ENCODE measurements around the gene TPRA1.

- TF ChIP-seq ZC3H10 (CRISPR knock-in tag; IDR thresholded peaks at IDR 0.05) (no peak), ARNTL (CRISPR knock-in tag; IDR thresholded peaks at IDR 0.05; ENCODE audit: borderline replicate concordance, low read depth) (no peak), TOX (CRISPR knock-in tag; IDR thresholded peaks at IDR 0.05; ENCODE audit: borderline replicate concordance) (no peak), ZNF70 (CRISPR knock-in tag; IDR thresholded peaks at IDR 0.05) (no peak), RARB (CRISPR knock-in tag; IDR thresholded peaks at IDR 0.05) (no peak), ZFP30 (CRISPR knock-in tag; IDR thresholded peaks at IDR 0.05) (no peak), CSDC2 (CRISPR knock-in tag; IDR thresholded peaks at IDR 0.05) (no peak), TCF4 (CRISPR knock-in tag; IDR thresholded peaks at IDR 0.05; ENCODE audit: borderline replicate concordance) (no peak), ZFP3 (CRISPR knock-in tag; IDR thresholded peaks at IDR 0.05) (no peak), BACH2 (CRISPR knock-in tag; IDR thresholded peaks at IDR 0.05; ENCODE audit: borderline replicate concordance) (no peak)
- TF ChIP-seq, protein P1, sequence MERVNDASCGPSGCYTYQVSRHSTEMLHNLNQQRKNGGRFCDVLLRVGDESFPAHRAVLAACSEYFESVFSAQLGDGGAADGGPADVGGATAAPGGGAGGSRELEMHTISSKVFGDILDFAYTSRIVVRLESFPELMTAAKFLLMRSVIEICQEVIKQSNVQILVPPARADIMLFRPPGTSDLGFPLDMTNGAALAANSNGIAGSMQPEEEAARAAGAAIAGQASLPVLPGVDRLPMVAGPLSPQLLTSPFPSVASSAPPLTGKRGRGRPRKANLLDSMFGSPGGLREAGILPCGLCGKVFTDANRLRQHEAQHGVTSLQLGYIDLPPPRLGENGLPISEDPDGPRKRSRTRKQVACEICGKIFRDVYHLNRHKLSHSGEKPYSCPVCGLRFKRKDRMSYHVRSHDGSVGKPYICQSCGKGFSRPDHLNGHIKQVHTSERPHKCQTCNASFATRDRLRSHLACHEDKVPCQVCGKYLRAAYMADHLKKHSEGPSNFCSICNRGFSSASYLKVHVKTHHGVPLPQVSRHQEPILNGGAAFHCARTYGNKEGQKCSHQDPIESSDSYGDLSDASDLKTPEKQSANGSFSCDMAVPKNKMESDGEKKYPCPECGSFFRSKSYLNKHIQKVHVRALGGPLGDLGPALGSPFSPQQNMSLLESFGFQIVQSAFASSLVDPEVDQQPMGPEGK (CRISPR knock-in tag; IDR thresholded peaks at IDR 0.05; ENCODE audit: borderline replicate concordance) = no peak
- TF ChIP-seq, protein P2, sequence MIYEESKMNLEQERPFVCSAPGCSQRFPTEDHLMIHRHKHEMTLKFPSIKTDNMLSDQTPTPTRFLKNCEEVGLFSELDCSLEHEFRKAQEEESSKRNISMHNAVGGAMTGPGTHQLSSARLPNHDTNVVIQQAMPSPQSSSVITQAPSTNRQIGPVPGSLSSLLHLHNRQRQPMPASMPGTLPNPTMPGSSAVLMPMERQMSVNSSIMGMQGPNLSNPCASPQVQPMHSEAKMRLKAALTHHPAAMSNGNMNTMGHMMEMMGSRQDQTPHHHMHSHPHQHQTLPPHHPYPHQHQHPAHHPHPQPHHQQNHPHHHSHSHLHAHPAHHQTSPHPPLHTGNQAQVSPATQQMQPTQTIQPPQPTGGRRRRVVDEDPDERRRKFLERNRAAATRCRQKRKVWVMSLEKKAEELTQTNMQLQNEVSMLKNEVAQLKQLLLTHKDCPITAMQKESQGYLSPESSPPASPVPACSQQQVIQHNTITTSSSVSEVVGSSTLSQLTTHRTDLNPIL (CRISPR knock-in tag; IDR thresholded peaks at IDR 0.05; ENCODE audit: low read depth) = no peak
Measured at GRCh38 chr3:127608362-127608718, 17.8 kb upstream of the TPRA1 start.
